ENCODE results near the gene NPBWR2.
"Not testable (repeated sequence)": the region's sequence is repeated elsewhere in the genome, so short reads cannot be mapped to it uniquely, and the experiment has no call there.

NPBWR2 gene

GRCh38 chr20:64102647-64103354 lies 4.6 kb downstream of the NPBWR2 start:
- no peak for DNase-seq (ENCODE audit: low spot score)

DNA sequence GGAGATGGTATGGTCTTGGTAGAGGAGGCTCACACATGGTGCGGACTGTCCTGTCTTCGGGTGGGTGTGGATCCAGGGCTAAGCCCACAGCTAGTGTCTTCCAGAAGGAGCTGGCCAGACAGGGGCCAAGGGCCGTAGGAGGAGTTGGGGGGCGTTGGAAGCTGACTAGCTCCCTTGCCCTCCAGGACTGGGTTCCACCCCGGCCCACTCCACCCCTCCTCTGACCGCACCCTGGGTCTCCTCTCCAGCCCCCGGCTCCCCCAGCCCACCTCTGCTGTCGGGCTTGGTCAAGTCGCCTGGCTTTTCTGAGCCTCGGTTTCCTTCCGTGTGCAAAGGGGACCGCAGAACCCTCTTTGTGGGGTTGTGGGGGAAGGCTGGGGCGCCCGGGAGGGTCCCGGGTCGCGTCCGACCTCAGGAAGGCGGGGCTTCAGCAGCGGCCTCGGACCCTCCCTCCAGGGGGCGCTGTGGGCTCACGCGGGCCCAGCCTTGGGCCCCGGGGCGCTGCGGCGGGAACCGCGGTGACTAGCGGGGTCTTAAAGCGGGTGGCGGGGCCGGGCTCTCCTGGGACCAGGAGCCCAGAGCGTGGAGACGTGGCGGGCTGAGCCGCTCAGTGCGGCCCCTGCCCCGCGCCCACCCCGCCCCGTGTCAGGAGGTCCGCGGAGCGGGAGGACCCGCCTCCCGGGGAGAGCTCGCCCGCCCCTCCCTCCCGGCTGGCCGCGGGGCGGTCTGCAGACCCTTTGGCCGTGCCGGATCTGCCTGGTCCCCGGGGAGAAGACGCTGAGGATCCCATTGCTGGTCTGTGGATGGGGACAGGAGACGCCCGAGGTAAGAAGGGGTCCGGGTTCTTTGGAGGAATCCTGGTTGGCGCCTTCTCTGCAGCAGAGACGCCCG lies 5.4 kb downstream of the NPBWR2 start:
- DNase-seq (ENCODE audit: low spot score): peak; percentile 44

DNA sequence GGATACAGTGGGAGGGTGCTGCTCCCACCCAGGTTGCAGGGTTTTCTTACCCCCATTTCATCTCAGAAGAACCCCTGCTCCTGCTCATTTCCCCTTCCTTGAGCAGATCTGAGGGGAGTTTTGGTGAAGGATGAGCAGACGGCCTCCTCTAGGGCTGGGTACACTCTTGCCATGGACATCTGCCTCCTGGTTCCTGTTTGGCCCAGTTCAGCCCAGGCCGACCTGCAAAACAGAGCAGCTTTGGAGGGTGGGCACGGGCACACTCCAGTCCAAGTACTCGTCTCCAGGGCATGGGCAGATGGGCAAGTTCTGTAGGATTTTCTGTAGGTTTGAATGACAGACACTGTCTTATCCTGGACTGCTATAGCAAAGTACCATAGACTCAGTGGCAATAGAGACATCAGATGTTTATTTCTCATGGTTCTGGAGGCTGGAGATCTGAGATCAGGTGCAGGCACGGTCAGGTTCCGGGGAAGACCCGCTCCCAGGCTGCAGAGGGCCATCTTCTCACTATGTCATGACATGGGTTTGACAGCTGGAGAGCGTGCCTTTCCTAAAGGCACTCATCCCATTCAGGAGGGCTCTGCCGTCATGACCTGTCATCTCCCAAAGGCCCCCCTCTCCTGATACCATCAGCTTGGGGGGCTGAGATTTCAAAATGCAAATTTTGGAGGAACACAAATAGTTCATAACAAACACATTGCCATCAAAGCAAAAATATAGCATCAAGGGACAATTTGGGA lies 6.2 kb downstream of the NPBWR2 start:
- DNase-seq (ENCODE audit: low spot score): no peak

GRCh38 chr20:64100566-64100888 lies 6.8 kb downstream of the NPBWR2 start:
- DNase-seq (ENCODE audit: low spot score): no peak

DNA sequence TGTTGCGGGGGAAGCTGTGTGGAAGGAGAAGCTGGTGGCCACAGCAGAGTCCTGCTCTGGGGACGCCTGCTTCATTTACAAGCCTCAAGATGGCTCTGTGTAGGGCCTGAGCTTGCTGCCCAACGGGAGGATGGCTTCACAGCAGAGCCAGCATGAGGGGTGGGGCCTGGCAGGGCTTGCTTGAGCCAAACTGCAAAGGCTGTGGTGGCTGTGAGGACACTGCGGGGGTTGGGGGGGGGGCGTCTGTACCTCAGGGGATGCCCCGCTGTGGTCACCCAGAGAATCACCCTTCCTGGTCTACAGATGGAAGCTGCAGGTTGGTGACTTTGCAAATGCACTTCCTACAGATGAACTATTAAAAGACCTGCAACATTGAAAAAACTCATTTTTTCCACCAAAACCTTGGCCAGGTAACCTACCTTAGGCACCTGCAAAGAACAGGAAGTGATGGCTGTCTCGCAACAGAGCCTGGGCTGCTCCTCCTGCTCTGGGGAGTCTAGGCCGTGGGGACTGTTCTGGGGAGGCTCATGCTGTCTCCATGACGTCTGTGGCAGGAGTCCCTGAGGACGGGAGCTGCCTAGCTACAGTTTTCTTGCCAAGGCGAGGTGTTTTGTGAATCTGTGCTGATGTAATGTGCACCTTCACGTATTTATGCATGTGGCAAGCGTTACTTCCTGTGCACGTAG lies 7.3 kb downstream of the NPBWR2 start:
- no peak for DNase-seq (ENCODE audit: low spot score)

GRCh38 chr20:64099086-64099786 lies 8.1 kb downstream of the NPBWR2 start:
- no peak for DNase-seq (ENCODE audit: low spot score)

- DNase-seq (ENCODE audit: low spot score): no peak
Measured at GRCh38 chr20:64098471-64099013, 8.8 kb downstream of the NPBWR2 start.

GRCh38 chr20:64096535-64096934 lies 10.8 kb downstream of the NPBWR2 start:
- DNase-seq (ENCODE audit: low spot score): no peak

DNA sequence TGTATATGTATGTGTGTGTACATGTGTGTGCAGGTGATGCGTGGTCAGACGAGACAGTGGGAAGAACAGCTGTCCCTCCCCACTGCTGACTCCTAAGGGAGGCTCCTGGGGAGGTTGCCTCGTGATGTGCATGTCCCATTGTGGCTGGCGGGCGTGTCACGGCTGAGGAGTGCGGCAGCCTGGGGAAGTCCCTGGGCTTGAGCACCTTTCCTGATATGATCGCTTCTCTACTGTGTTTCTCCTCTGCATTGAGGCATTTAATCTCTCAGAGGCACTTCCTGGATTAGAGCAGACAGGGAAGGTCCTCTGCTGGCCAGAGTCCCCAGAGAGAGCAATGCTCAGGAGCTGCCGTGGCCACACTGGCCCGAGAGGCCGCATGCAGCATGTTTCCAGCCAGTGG lies 11.4 kb downstream of the NPBWR2 start:
- DNase-seq (ENCODE audit: low spot score): no peak

DNA sequence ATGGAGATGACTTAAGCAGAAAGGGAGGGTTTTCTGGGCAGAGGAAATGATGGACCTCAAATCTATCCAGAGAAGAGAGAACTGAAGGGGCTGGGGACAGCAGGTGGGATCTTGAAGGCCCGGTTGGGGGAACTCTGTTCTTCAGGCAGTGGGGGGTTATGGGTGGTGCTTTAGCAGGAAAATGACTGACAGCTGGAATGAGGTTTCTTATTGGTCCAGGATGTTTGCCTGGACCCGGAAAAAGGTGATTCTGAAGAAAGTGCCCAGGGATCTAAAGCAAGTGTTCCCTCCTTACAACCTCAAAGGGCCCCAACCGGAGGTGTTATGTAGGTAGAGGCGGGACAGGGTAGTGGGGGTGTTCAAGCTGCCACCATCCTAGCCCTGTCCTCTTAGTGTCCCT lies 11.9 kb downstream of the NPBWR2 start:
- no peak for DNase-seq (ENCODE audit: low spot score)

- no peak for DNase-seq (ENCODE audit: low spot score)
Measured at GRCh38 chr20:64093013-64093503, 14.3 kb downstream of the NPBWR2 start.

GRCh38 chr20:64092258-64093012 lies 14.9 kb downstream of the NPBWR2 start:
- no peak for DNase-seq (ENCODE audit: low spot score)

GRCh38 chr20:64091770-64092169 lies 15.6 kb downstream of the NPBWR2 start:
- DNase-seq (ENCODE audit: low spot score): no peak

GRCh38 chr20:64091340-64091739 lies 16.0 kb downstream of the NPBWR2 start:
- no peak for DNase-seq (ENCODE audit: low spot score)

DNA sequence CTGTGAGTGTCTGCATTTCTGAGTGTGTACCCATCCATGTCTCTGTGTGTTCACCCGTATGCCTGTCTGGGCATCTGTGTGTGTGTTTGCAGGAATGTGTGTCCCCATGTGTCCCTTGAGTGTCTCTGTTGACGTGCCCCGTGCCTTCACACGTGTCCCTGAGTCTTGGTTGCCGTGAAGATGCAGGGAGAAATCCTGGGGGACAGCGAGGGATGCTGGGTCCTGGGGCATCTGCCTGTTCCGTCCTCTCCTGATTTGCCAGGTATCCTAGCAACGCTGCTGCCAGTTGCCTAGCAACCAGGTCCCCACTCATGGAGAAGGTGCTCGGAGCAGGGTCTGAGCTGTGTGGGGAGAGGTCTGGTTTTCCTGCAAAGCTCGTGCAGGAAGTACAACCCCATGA lies 17.2 kb downstream of the NPBWR2 start:
- no peak for DNase-seq (ENCODE audit: low spot score)

DNA sequence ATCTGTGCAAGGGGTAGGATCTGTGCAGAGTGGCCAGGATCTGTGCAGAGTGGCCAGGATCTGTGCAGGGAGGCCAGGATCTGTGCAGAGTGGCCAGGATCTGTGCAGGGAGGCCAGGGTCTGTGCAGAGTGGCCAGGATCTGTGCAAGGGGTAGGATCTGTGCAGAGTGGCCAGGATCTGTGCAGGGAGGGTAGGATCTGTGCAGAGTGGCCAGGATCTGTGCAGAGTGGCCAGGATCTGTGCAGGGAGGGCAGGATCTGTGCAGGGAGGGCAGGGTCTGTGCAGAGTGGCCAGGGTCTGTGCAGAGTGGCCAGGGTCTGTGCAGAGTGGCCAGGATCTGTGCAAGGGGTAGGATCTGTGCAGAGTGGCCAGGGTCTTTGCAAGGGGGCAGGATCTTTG lies 18.8 kb downstream of the NPBWR2 start:
- DNase-seq (ENCODE audit: low spot score): not testable (repeated sequence)

DNA sequence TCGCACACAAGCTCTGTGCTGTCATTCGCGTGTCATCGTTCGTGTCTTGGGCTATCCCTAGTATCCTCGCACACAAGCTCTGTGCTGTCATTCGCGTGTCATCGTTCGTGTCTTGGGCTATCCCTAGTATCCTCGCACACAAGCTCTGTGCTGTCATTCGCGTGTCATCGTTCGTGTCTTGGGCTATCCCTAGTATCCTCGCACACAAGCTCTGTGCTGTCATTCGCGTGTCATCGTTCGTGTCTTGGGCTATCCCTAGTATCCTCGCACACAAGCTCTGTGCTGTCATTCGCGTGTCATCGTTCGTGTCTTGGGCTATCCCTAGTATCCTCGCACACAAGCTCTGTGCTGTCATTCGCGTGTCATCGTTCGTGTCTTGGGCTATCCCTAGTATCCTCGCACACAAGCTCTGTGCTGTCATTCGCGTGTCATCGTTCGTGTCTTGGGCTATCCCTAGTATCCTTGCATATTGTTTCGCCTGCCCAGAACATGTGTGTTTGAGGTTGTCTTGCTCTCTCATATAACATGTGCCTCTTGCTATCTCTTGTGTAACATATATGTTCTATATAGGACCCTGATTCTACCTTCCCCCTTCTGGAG lies 20.0 kb downstream of the NPBWR2 start:
- DNase-seq (ENCODE audit: low spot score): not testable (repeated sequence)

GRCh38 chr20:64086801-64087200 lies 20.6 kb downstream of the NPBWR2 start:
- DNase-seq (ENCODE audit: low spot score): no peak

GRCh38 chr20:64084685-64085152 lies 22.6 kb downstream of the NPBWR2 start:
- DNase-seq (ENCODE audit: low spot score): no peak
